Measurements from ENCODE around the gene MAOB.
"Not testable (repeated sequence)": the region's sequence is repeated elsewhere in the genome, so short reads cannot be mapped to it uniquely, and the experiment has no call there.

Gene MAOB

DNA sequence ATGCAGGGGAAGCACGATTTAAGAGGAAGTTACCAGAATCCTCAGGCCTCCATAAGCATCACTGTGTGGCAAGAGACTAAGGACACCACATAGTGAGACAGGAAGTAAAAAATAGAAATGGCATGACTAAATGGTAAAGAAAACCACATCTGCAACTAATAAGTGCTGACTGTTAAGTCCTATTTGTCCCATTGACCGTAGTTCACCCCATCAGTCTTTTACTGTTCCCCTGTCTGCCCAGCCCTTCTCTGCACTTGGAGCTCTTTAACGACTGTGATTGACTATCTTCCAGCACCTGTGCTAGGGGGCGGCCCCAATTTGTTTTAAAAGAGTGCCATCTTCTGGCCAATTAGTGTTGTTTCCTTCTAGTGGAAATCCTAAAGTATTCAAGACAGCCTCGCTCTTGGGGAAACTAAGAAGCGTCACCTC lies 132.0 kb downstream of the MAOB start:
- DNase-seq = peak; percentile 65

DNA sequence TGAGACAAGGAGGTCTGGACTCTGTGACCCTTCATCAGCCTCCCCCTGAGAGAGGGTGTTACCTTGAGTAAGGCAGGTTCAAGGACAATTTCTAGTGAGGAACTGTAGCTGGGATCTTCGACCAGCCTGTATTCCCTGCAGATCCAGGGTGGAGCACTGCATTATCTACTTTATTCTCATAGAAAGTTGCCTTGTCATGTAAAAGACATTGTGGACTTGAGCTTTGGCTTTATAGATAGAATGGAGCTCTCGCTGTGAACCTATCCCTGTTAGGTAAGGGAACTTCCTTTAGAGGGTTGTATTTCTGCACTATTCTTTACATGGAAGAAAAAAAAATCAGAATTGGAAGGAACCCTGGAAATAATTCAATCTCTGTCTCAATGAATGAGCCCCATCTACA lies 134.8 kb downstream of the MAOB start:
- DNase-seq = no peak

DNA sequence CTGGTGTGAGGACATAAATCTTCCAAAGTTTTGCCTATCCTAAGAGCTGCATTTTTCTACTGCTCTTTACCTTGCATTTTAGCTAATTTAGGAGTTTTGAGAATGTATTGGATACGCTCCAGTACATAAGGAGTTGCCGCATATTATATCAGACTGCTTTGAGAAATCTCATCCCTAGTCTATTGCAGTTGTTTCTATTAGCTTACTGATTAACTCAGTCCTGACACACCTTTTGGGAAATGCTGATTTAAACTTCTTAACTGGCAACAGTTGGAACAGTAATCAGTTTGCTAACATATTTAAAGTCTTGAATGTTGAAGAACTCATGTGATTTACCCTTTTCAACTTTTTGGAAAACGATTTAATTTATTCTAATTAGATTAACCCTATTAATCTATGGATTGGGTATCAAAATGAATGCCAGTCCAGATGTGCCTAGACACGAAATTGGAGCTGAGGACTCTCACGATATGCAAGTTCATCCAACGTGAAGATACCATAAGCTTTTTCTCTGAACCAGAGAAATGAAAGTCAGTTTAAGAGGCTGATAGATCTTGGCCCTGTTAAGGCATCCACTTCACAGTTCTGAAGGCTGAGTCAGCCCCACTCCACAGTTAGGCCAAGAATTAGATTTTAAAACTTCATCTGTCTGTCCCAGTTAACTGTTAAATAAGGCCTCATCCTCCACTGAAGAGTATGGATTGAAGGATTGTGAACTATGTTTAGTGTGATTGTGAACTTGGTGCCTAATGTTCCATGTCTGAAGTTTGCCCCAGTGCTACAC lies 136.1 kb downstream of the MAOB start:
- DNase-seq = no peak

DNA sequence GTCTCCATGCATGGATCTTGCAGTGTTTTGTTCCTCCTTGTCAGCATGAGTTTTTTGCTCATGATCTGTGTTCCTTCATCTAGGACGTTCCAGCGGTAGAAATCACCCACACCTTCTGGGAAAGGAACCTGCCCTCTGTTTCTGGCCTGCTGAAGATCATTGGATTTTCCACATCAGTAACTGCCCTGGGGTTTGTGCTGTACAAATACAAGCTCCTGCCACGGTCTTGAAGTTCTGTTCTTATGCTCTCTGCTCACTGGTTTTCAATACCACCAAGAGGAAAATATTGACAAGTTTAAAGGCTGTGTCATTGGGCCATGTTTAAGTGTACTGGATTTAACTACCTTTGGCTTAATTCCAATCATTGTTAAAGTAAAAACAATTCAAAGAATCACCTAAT lies 138.0 kb downstream of the MAOB start:
- DNase-seq = no peak

DNA sequence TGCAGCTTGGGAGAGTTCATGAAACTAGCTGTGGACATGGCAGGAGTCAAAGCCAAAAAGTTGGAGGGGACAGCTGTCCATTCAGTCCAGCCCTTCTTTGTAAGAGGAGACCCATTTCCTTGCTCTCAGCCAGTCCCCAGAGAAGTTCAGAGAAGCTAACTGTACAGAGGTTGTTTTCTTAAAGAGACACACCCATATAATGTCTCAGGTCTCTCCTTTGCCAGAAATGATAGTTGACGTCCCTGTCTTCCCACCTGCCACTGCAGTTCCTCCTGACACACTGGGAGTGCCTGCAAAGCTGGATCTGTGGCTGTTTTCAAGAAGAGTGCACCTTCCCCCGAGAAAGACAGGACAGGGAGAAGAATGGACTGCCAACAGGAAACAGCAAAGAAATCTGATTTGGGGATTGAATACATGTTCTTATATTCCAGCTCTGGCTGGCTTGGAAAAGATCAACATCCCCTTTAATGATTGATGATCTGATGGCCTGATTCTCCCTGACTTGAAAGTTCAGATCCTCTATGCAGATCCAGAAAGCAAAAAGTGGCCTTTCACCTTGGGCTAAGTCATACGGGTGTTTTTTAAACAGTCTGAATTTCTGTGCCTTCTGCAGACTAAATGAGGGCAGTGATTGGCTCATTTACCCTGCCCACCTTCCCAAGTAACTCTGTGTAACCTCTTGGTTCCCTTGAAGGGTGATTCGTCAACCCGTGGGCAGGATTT lies 139.0 kb downstream of the MAOB start:
- DNase-seq = no peak

DNA sequence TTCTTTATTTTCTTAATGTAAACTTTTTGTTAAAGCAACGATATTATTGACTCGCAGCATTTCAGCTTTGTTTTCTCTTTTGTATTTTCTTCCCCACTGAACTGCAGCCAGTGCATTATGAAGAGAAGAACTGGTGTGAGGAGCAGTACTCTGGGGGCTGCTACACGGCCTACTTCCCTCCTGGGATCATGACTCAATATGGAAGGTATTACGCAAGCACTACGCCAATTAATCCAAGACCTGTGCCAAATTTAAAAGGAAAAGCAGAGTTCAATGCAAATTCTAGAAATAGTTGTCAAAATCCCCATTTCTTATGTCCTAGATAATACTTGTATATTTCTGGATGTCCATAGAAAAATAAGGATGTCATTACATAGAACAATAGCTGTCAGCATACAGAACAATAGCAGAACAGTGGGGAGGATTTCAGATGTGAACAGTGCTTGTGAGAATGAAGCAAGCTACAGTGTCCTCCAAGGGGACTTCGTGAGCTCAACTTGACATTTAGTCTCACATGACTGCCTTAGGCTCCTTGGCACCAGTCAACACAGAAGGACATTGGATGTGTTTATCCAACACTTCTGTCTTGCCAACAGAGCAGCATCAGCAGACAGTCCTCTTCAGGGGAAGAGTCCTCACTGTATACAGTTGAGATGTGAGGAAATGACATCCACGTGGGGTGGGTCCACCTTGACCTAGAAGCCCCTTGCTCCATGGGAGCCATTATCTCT lies 140.2 kb downstream of the MAOB start:
- DNase-seq = no peak

DNA sequence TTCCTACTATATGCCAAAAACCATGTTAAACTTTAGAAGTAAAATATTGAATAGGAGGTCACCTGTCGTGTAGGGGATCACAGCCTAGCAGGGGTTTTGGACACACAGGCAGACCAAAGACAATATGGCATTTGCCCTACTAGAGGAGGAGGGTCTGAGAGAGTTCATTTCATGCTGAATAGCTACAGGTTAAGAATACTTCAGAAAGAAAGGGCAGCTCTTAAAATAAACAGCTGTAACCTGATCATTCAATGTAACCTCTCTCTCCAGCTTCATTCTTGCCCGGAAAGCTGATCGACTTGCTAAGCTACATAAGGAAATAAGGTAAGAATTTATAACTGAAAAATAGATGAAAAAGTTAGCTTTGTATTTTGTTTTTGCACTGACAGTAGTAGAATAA lies 146.3 kb downstream of the MAOB start:
- peak; percentile 60 for DNase-seq

DNA sequence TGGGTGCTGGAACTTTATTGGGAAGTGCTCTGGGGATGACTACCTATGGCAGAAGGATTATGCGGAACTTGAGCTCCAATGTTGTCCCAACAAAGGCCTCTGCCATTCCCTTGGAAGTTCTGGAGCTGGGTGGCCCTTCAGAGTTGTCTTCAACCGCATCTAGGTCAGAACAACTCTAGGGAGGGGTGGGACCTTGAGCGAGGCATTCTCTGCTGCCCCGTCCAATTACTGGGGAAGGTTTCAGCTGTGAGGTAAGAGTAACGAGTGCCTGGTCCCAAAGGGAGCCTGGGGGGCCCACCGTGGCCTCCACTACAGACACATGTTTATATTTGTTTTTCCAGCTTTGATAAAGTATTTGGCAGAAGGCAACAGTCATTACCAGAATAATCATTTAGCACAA lies 146.7 kb downstream of the MAOB start:
- DNase-seq = peak; percentile 40

DNA sequence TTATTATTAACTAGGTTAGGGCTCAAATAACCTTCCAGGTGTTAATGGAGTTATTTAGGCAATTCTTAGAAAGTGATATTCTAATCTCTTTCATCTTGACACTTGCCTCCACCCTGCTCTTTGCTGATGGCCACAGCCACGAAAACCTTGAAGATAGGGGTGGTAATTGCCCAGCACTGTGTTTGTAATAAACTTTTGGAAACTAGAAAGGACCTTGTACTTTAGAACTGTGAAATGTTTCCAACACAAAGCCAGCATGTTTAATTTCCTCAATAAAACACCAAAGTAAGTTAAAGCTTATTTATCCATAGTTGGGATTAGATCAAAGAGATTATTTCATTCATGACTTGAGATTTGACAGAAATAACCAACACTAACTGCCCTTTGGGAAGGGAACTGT lies 147.8 kb downstream of the MAOB start:
- DNase-seq = no peak

DNA sequence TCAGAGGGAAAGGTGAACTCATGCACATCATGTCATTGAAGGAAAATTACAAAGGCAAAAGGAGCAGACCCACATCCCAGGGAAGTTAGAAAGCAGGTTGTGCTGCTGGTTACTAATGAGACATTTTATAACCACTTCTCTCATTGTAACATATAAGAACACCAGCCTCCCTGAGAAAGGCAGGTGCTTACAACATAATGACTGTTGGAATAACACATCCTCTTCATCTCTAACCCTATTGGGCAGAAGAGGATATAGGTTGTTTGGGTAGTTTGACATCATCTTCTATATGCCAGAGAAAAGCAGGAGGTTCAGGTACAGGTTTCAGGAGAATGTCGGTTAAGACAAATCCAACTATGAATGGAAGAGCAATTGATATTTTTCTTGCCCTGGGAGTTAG lies 148.6 kb downstream of the MAOB start:
- no peak for DNase-seq

DNA sequence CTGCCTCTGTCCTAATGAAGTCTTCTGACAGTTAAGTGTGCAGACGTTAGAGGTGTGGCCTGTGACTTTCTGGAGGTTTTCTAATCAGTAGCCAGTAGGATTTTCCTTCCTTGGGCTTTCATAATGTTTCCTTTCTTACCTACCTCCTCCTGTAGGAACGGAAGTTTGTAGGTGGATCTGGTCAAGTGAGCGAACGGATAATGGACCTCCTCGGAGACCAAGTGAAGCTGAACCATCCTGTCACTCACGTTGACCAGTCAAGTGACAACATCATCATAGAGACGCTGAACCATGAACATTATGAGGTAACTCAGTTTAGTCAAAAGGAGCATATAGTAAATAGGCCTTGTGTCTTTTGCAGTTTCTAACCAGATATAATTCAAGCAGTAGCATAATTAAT lies 151.2 kb downstream of the MAOB start:
- no peak for DNase-seq

DNA sequence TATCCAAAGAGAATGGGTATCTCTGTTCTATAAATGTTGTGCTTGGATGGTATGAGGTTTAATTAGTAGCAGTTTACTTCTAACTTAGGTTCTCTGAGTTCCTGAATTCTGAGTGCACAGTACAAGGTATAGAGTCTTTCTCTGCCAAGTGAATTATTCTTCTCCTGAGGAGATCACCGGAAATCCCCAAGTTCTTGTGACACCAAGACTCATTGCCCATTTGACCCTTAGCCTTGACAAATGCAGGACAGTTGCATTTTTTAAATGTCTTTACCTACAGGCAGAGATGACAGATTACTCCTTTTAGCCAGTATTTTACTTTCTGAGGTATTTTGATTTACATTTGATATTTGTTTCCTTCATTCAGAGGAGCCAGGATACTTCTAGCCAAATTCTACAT lies 153.3 kb downstream of the MAOB start:
- no peak for DNase-seq

DNA sequence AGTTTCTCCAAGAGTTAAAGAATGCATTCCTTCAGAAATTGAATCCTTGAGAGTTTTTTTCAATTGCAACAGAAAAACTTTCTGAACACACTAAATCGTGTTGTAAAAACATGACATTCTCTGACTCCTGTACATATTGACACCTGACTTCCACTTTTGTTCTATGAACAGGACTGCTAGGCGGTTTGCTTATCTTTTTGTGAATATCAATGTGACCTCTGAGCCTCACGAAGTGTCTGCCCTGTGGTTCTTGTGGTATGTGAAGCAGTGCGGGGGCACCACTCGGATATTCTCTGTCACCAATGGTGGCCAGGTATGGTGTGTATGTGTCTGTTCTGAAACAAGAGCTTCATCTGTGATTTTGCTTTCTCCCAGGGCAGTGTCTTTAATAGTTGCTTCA lies 154.2 kb downstream of the MAOB start:
- DNase-seq = no peak

DNA sequence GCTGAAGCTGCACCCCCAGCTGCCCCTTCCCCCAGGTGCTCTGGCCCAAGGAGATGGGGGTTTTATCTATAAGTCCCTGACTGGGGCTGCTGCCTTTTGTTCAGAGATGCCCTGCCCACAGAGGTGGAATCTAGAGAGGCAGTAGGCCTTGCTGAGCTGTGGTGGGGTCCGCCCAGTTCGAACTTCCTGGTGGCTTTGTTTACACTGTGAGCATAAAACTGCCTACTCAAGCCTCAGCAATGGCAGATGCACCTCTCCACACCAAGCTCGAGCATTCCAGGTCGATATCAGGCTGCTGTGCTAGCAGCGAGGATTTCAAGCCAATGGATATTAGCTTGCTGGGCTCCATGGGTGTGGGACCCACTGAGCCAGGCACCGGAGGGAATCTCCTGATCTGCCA lies 155.0 kb downstream of the MAOB start:
- DNase-seq = not testable (repeated sequence)

DNA sequence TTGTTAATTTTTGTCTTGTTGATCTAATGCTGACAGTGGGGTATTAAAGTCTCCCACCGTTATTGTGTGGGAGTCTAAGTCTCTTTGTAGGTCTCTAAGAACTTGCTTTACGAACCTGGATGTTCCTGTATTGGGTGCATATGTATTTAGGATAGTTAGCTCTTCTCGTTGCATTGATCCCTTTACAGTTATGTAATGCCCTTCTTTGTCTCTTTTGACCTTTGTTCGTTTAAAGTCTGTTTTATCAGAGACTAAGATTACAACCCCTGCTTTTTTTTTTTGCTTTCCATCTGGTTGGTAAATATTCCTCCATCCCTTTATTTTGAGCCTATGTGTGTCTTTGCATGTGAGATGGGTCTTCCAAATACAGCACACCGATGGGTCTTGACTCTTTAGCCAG lies 157.0 kb downstream of the MAOB start:
- not testable (repeated sequence) for DNase-seq

DNA sequence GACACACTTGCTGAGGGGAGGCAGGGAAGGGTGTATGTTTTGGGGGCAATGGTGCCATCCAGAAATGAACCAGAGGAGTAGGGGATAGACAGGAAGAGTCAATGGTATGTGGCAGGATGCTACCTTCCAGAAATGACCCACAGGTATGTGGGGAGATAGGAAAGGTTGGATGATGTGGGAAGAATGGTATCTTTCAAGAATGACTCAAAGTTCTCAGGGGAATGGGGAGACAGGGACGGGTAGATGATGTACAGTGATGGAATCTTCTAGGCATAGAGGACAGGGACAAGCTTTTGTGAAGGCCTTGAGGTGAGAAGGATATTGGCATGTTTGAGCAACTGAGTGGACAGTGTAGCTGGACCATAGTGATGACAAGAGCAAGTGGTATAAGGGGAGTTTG lies 161.3 kb downstream of the MAOB start:
- DNase-seq = no peak

DNA sequence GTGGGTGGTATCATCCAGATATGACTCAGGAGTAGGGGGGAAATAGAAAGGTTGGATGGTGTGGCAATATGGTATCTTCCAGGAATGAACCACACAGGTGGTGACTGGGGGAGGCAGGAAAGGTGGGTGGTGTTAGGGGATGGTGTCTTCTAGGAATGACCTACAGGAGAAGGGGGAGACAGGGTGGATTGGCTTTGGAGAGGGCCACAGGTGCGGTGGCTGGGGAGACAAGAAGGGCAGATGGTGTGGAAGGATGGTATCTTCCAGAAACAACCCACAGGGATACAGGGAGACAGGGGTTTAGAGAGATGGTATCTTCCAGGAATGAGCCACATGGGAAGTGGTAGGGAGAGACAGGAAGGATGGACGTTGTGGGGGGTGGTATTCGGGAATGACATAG lies 162.2 kb downstream of the MAOB start:
- no peak for DNase-seq

DNA sequence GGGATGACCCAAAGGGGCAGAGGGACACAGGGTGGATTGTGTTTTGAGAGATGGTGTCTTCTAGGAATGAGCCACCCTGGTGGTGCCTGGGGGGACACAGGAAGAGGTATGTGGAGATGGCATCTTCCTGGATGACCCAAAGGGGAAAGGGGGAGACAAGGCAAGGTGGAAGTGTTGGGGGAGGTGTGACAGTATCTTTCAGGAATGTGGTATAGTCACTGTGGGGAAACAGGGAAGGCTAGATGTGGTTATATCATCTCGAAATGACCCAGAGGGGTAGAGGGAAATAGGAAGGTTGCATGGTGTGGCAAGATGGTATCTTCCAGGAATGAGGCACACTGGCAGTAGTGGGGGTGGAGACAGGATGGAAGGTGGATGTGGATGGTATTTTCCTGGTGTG lies 163.3 kb downstream of the MAOB start:
- DNase-seq = no peak

DNA sequence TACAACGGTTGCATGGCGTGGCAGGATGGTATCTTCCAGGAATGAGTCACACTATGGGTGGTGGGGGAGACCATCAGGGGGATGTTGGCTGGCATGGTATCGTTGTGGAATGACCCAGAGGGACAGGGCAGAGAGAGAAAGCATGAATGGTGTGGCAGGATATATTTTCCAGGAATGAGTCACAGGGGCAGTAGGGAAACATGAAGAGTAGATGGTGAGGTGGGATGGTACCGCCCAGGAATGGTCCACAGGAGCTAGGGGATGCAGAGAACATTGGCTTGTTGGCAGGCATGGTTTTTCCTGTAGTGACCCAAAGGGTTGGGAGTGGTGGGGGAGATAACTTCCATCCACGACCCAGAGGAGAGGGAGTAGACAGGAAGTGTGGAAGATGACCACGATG lies 163.7 kb downstream of the MAOB start:
- no peak for DNase-seq

DNA sequence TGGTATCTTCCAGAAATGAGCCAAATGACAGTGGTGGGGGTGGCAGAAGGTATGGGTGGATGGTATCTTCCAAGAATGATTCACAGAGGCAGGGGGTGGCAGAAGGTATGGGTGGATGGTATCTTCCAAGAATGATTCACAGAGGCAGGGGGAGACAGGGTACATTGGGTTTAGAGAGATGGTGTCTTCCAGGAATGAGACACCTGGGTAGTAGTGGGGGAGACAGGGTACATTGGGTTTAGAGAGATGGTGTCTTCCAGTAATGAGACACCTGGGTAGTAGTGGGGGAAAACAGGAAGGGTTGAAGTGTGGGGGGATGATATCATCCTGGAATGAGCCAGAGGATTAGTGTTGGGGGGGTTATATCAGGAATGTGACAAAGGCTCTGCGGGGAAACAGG lies 164.2 kb downstream of the MAOB start:
- DNase-seq = no peak

DNA sequence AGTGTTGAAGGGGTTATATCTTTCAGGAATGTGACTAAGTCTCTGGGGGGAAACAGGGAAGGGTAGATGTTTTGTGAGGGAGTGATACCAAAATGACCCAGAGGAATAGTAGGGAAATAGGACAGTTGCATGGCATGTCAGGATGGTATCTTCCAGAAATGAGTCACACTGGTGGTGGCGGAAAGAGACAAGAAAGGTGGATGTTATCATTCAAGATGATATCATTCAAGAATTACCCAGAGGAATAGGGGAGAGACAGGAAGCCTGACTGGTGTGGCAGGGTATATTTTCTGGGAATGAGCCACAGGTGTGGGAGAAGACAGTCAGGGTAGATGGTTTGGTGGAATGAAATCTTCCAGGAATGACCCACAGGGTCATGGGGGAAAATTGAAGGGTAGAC lies 165.1 kb downstream of the MAOB start:
- no peak for DNase-seq

DNA sequence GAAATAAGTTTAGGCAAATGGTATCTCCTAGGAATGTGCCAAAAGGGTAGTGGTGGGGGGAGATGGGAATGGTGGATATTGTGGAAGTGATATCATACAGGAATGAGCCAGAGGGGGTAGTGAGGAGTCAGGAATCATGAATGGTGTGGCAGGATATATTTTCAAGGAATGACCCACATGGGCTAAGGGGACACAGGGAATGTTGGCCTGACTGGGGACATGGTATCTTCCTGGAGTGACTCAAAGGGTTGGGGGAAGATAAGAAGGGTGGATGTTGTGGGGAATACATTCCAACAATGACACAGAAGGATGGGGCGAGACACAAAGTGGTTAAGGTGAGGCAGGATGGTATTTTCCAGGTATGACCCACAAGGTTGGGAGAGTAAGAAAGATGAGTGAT lies 165.6 kb downstream of the MAOB start:
- no peak for DNase-seq

Data from NCI-H2029 treated with DMSO at 0.1 percent for 48 hours (cell line).